Measurements from ENCODE around the gene NR2F6.

The NR2F6 gene

DNA sequence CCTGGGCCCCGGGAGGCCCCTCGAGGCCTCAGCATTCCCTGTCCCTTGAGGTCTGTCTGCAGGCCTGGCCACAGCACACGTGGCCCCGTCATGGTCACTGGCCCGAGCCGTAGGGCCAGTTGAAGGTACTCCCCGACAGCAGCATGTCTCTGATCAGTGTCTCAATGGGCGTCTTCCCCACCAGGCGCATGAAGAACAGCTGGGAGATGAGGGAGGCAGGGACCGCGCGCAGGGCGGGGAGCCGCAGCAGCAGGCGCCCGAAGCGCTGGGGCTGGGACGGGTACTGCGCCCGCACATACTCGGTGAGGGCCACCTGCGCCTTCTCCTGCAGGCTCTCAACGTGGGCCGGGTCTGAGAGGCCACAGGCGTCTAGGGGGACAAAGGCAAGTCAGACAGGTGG lies 13.5 kb downstream of the NR2F6 start (continued):
- TF ChIP-seq TSHZ1 (tag by site-specific recombination; IDR thresholded peaks at IDR 0.05; ENCODE audit: borderline replicate concordance): no peak
- TF ChIP-seq ZSCAN4 (tag by site-specific recombination; IDR thresholded peaks at IDR 0.05): no peak
- TF ChIP-seq GFI1B (tag by site-specific recombination; IDR thresholded peaks at IDR 0.05): no peak
- no peak for TF ChIP-seq ZNF214 (tag by site-specific recombination; IDR thresholded peaks at IDR 0.05; ENCODE audit: borderline replicate concordance)
- no peak for TF ChIP-seq ZNF792 (tag by site-specific recombination; IDR thresholded peaks at IDR 0.05)
- TF ChIP-seq, protein P1, sequence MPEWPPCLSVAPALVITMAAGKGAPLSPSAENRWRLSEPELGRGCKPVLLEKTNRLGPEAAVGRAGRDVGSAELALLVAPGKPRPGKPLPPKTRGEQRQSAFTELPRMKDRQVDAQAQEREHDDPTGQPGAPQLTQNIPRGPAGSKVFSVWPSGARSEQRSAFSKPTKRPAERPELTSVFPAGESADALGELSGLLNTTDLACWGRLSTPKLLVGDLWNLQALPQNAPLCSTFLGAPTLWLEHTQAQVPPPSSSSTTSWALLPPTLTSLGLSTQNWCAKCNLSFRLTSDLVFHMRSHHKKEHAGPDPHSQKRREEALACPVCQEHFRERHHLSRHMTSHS (tag by site-specific recombination; IDR thresholded peaks at IDR 0.05): no peak
- TF ChIP-seq ZNF433 (tag by site-specific recombination; IDR thresholded peaks at IDR 0.05; ENCODE audit: low read depth): no peak
- TF ChIP-seq ZNF362 (tag by site-specific recombination; IDR thresholded peaks at IDR 0.05): no peak

DNA sequence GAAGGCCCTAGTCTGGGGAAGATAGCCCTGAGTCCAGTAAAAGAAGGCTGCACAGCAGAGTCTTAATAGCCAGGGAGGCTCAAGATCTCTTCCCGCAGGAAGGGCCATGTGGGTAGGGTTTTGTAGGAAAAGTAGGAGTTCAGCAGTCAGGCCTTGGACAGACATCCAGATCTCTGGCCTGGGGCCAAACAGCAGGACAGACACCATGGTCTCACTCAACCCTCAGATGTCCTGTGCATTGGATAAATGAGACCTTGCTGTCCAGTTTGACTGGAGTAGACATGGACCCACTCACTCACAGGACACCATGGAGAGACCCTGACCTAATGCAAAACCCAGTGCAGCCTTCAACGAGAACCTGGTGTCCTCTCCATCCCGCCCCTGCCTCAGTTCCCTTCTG lies 15.8 kb downstream of the NR2F6 start:
- Histone ChIP-seq H3K9me3 (ENCODE audit: control insufficient read depth, insufficient read depth, low read depth, low read length) (no peaks in the 10 kb centered on the region), H3K4me1 (ENCODE audit: control insufficient read depth, insufficient read depth, low read length) (0 out of 2 replicates have a peak, but pooled peaks cover 5% of the 10 kb centered on the region), H3K36me3 (ENCODE audit: control insufficient read depth in 2 of 2, insufficient read depth in 1 of 2, low read length in 2 of 2) (peaks cover 18 to 48% of the 10 kb centered on the region in 2 experiments; a peak in 2 of 3 replicates), H3K27ac (ENCODE audit: extremely low read depth, low read depth, low read length) (no peak overlapping the region), H3K4me3 (ENCODE audit: low read depth, low read length) (no peak overlapping the region)
- CTCF ChIA-PET: no interaction called here
- POLR2A ChIA-PET: interaction anchor here (0.6 to 5.5 kb wide), 2 partner anchors 14 to 37 kb away, joined by 3 to 61 read pairs; partner anchors contain the start of genes BABAM1 and USE1
- TF ChIP-seq, protein P2, sequence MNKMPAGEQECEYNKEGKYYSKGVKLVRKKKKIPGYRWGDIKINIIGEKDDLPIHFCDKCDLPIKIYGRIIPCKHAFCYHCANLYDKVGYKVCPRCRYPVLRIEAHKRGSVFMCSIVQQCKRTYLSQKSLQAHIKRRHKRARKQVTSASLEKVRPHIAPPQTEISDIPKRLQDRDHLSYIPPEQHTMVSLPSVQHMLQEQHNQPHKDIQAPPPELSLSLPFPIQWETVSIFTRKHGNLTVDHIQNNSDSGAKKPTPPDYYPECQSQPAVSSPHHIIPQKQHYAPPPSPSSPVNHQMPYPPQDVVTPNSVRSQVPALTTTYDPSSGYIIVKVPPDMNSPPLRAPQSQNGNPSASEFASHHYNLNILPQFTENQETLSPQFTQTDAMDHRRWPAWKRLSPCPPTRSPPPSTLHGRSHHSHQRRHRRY (tag by site-specific recombination; IDR thresholded peaks at IDR 0.05): no peak
- TF ChIP-seq SCRT1 (tag by site-specific recombination; IDR thresholded peaks at IDR 0.05; ENCODE audit: borderline replicate concordance) (no peak), ZFP3 (tag by site-specific recombination; IDR thresholded peaks at IDR 0.05; ENCODE audit: low read depth) (peak; percentile 99), ZNF398 (tag by site-specific recombination; IDR thresholded peaks at IDR 0.05) (no peak)

Data from HEK293 (cell line).